IMR-90 (cell line): Measurements from ENCODE around the gene CAMK2D. TPM values are rescaled to one million over a fixed set of nuclear protein-coding genes. Genes with fewer than 3 reads are reported as not detected.

Experiments
- ATAC-seq: fragments of 200-7000 bp; cut with Tn5 transposase; 2 replicates; pipeline ENCODE4 v1.9.1; 2020; ENCODE audit warnings: low read depth, mild to moderate bottlenecking, moderate library complexity
- BruUV-seq: library from RNA; stranded (reverse); fragments of 400-500 nt; replicated peaks from 2 replicates; lab custom pipeline; 2021; lab: Mats Ljungman, UMichigan
- CTCF ChIA-PET: fragments of 300-600 bp; formaldehyde crosslinking; extraction: SDS; loops from one replicate; lab custom pipeline; 2021; ENCODE audit warnings: antibody characterized with exemption; lab: Yijun Ruan, JAX
- POLR2A ChIA-PET: fragments of 300-600 bp; sonication (Branson Sonifier 250); formaldehyde crosslinking; loops from one replicate; lab custom pipeline; 2022; ENCODE audit warnings: antibody characterized with exemption; ENCODE audit not compliant: unreplicated experiment; lab: Charles Lee
- DNase-seq: peaks from one replicate; pipeline ENCODE4 v3.0.0; 2013
- H2AFZ ChIP-seq: replicated peaks from 2 replicates; pipeline ENCODE3; 2013; ENCODE audit warnings: low read length, mild to moderate bottlenecking; ENCODE audit not compliant: poor library complexity
- H2AK5ac ChIP-seq: 2 replicates; pipeline ENCODE4 v1.6.1; 2013; ENCODE audit warnings: low read depth, low read length, inconsistent platforms
- H2AK9ac ChIP-seq: replicated peaks from 2 replicates; pipeline ENCODE3; 2013; ENCODE audit warnings: mild to moderate bottlenecking, low read depth, low read length, moderate library complexity; ENCODE audit not compliant: poor library complexity
- H2BK120ac ChIP-seq: 2 replicates; pipeline ENCODE4 v1.6.1; 2013; ENCODE audit warnings: low read depth, low read length, inconsistent platforms
- H2BK15ac ChIP-seq: 3 replicates; pipeline ENCODE4 v1.6.1; 2013; ENCODE audit warnings: low read depth, low read length, inconsistent platforms
- H2BK20ac ChIP-seq: 2 replicates; pipeline ENCODE4 v1.6.1; 2013; ENCODE audit warnings: low read depth, mild to moderate bottlenecking, inconsistent platforms, low read length, moderate library complexity
- H2BK5ac ChIP-seq: 2 replicates; pipeline ENCODE4 v1.6.1; 2013; ENCODE audit warnings: mild to moderate bottlenecking, low read depth, low read length, inconsistent platforms; ENCODE audit not compliant: poor library complexity, severe bottlenecking
- H3K14ac ChIP-seq: replicated peaks from 2 replicates; pipeline ENCODE4 v1.6.1; 2013; ENCODE audit warnings: low read depth, low read length, inconsistent platforms
- H3K18ac ChIP-seq: 2 replicates; pipeline ENCODE4 v1.6.1; 2013; ENCODE audit warnings: low read depth, low read length, control low read depth
- H3K23ac ChIP-seq: 2 replicates; pipeline ENCODE4 v1.6.1; 2013; ENCODE audit warnings: low read depth, low read length, inconsistent platforms
- H3K27ac ChIP-seq: 2 replicates; pipeline ENCODE4 v1.5.1; 2013; ENCODE audit warnings: mild to moderate bottlenecking, control low read depth, low read length; ENCODE audit not compliant: insufficient read depth
- H3K27me3 ChIP-seq: 2 replicates; pipeline ENCODE4 v1.6.1; 2013; ENCODE audit warnings: low read length; ENCODE audit not compliant: control insufficient read depth, insufficient read depth
- H3K36me3 ChIP-seq: 2 replicates; pipeline ENCODE4 v1.6.1; 2013; ENCODE audit warnings: low read length, mixed read lengths; ENCODE audit not compliant: control insufficient read depth, insufficient read depth
- H3K4ac ChIP-seq: 2 replicates; pipeline ENCODE4 v1.6.1; 2013; ENCODE audit warnings: low read depth, low read length, inconsistent platforms
- H3K4me1 ChIP-seq: 2 replicates; pipeline ENCODE4 v1.6.1; 2013; ENCODE audit warnings: low read length, mixed read lengths; ENCODE audit not compliant: control insufficient read depth, insufficient read depth
- H3K4me2 ChIP-seq: 2 replicates; pipeline ENCODE4 v1.6.1; 2013; ENCODE audit warnings: low read depth, mild to moderate bottlenecking, control low read depth, low read length, moderate library complexity
- H3K4me3 ChIP-seq: 2 replicates; pipeline ENCODE4 v1.5.1; 2013; ENCODE audit warnings: low read depth, mild to moderate bottlenecking, control low read depth, low read length, moderate library complexity; ENCODE audit not compliant: insufficient read depth
- H3K56ac ChIP-seq: 2 replicates; pipeline ENCODE4 v1.6.1; 2013; ENCODE audit warnings: low read length, inconsistent platforms; ENCODE audit not compliant: insufficient read depth; ENCODE audit errors: extremely low read depth
- H3K79me1 ChIP-seq, 2 experiments: 2 replicates each; pipeline ENCODE4 v1.6.1; 2013; ENCODE audit warnings: low read length in 2 of 2, inconsistent platforms in 1 of 2, low read depth in 1 of 2
- H3K9ac ChIP-seq: 2 replicates; pipeline ENCODE4 v1.6.1; 2013; ENCODE audit warnings: low read depth, low read length, control low read depth
- H3K9me1 ChIP-seq: 2 replicates; pipeline ENCODE4 v1.6.1; 2013; ENCODE audit warnings: low read length, inconsistent platforms; ENCODE audit not compliant: insufficient read depth
- H3K9me3 ChIP-seq: 2 replicates; pipeline ENCODE4 v1.6.1; 2013; ENCODE audit warnings: low read length; ENCODE audit not compliant: control insufficient read depth, insufficient read depth
- H4K20me1 ChIP-seq: 2 replicates; pipeline ENCODE4 v1.6.1; 2013; ENCODE audit warnings: low read length, inconsistent platforms; ENCODE audit not compliant: insufficient read depth
- H4K5ac ChIP-seq: 2 replicates; pipeline ENCODE4 v1.6.1; 2013; ENCODE audit warnings: mild to moderate bottlenecking, low read depth, low read length, control low read depth
- H4K8ac ChIP-seq, 2 experiments: 2 replicates each; pipeline ENCODE4 v1.6.1; 2013; ENCODE audit warnings: low read depth in 2 of 2, low read length in 2 of 2, control low read depth in 1 of 2, inconsistent platforms in 1 of 2
- H4K91ac ChIP-seq: 2 replicates; pipeline ENCODE4 v1.6.1; 2013; ENCODE audit warnings: low read depth, low read length, inconsistent platforms; ENCODE audit not compliant: insufficient read depth
- CEBPB ChIP-seq: IDR thresholded peaks from 2 replicates; pipeline ENCODE4 v1.6.1; 2012; ENCODE audit warnings: low read depth, low read length, improper control_type of control experiment
- FOS ChIP-seq: fragments of 150-350 bp; IDR thresholded peaks from 2 replicates; pipeline ENCODE4 v1.6.1; 2016; ENCODE audit warnings: low read depth, low read length
- MAFK ChIP-seq: IDR thresholded peaks from 2 replicates; pipeline ENCODE4 v1.6.1; 2012; ENCODE audit warnings: low read depth, low read length, improper control_type of control experiment
- MAZ ChIP-seq: IDR thresholded peaks from 2 replicates; pipeline ENCODE4 v1.6.1; 2012; ENCODE audit warnings: low read depth, mild to moderate bottlenecking, low read length, improper control_type of control experiment, moderate library complexity, borderline replicate concordance
- POLR2A ChIP-seq: IDR thresholded peaks from 2 replicates; pipeline ENCODE4 v1.6.1; 2012; ENCODE audit warnings: mild to moderate bottlenecking, low read depth, low read length
- RAD21 ChIP-seq: IDR thresholded peaks from 2 replicates; pipeline ENCODE4 v1.6.1; 2012; ENCODE audit warnings: low read length, improper control_type of control experiment
- RFX5 ChIP-seq: IDR thresholded peaks from 2 replicates; pipeline ENCODE4 v1.8.0; 2012; ENCODE audit warnings: low read depth, mild to moderate bottlenecking, low read length, moderate library complexity
- dilution Hi-C: fragments of 300-500 bp; cut with HindIII; formaldehyde crosslinking; loops from one replicate; pipeline ENCODE4 v1.14.3; 2018; ENCODE audit warnings: low sequenced_read_pairs; ENCODE audit not compliant: unreplicated experiment
- in situ Hi-C: fragments of 300-500 bp; cut with MboI; formaldehyde crosslinking; loops from 3 replicates; pipeline ENCODE4 v1.14.3; 2019; ENCODE audit warnings: low sequenced_read_pairs, inconsistent platforms, mixed read lengths
- intact Hi-C: fragments of 100-400 bp; cut with micrococcal nuclease; formaldehyde crosslinking; loops from 2 replicates; pipeline ENCODE4 v1.10.0; 2022
- polyA plus RNA-seq, 3 experiments: library from polyadenylated mRNA; depleted of rRNA; stranded (reverse); fragments of >200 nt; gene quantifications; 2 replicates each; pipeline ENCODE4 v1.2.3, GENCODE V29; 2012; ENCODE audit warnings: low replicate concordance in 1 of 3
- total RNA-seq: library from RNA; depleted of rRNA; stranded (reverse); fragments of >200 nt; gene quantifications from 2 replicates; pipeline ENCODE4 v1.2.3, GENCODE V29; 2012
- TF ChIP-seq, protein P1 (sequence below): fragments of 150-350 bp; IDR thresholded peaks from 2 replicates; pipeline ENCODE4 v1.6.1; 2017; ENCODE audit warnings: mild to moderate bottlenecking, antibody characterized with exemption, low read length, low read depth

Gene CAMK2D
- total and polyA plus RNA-seq, 2 of the 4 experiments (the other 2 are of a cell fraction), result 44.6 to 156 TPM

GRCh38 chr4:113560579-113560978 lies 201.0 kb downstream of the CAMK2D start:
- peak overlapping the region; percentile 84 for H2BK5ac ChIP-seq
- intact Hi-C loops, result no loop called here

More at GRCh38 chr4:113560579-113560978, 201.0 kb downstream of the CAMK2D start:
- Histone ChIP-seq H2BK120ac (peak overlapping the region; percentile 77; the same call in 1 of the 2 replicates), H2BK20ac (peak overlapping the region; percentile 48; the same call in 1 of the 2 replicates), H3K9me1 (peaks cover 2% of the 10 kb centered on the region), H3K14ac (peak overlapping the region; percentile 79; the same call in 1 of the 2 replicates), H4K8ac (peak overlapping the region in 1 of 2 experiments; percentile 76; a peak in 2 of 4 replicates), H3K79me1 (peaks cover 23 to 43% of the 10 kb centered on the region in 2 experiments), H4K91ac (peak overlapping the region; percentile 63; the same call in 1 of the 2 replicates), H3K36me3 (no peaks in the 10 kb centered on the region; the same call in 1 of the 2 replicates), H2AK9ac (no peak overlapping the region), H3K9me3 (no peaks in the 10 kb centered on the region), H2AFZ (no peak overlapping the region), H4K5ac (peak overlapping the region; percentile 90; the same call in 1 of the 2 replicates), H2AK5ac (peak overlapping the region; percentile 37; the same call in 1 of the 2 replicates), H3K56ac (no peak overlapping the region), H3K4ac (peak overlapping the region; percentile 65; the same call in 1 of the 2 replicates), H4K20me1 (peaks cover 3% of the 10 kb centered on the region; the same call in 1 of the 2 replicates), H2BK15ac (no peak overlapping the region; the same call in 2 of the 3 replicates), H3K27me3 (no peaks in the 10 kb centered on the region), H3K23ac (peak overlapping the region; percentile 14; the same call in 1 of the 2 replicates), H3K9ac (no peak overlapping the region), H3K4me3 (no peak overlapping the region), H3K18ac (peak overlapping the region; percentile 93), H3K4me1 (peaks cover 5% of the 10 kb centered on the region), H3K27ac (no peak overlapping the region), H3K4me2 (no peak overlapping the region)
- ChIA-PET CTCF (interaction anchor here (1.8 kb wide), 1 partner anchor 13 kb away, joined by 5 read pairs; no protein-coding TSS in a partner anchor), POLR2A (no interaction called here)
- no peak for DNase-seq
- in situ Hi-C loops (no loop called here), dilution Hi-C loops (no loop called here)
- ATAC-seq, result peak; percentile 53
- no peak for TF ChIP-seq FOS
- TF ChIP-seq CEBPB, result no peak
- TF ChIP-seq MAFK, result no peak
- TF ChIP-seq POLR2A, result no peak
- no peak for TF ChIP-seq RAD21
- no peak for TF ChIP-seq MAZ
- TF ChIP-seq RFX5, result no peak
- TF ChIP-seq, protein P1, sequence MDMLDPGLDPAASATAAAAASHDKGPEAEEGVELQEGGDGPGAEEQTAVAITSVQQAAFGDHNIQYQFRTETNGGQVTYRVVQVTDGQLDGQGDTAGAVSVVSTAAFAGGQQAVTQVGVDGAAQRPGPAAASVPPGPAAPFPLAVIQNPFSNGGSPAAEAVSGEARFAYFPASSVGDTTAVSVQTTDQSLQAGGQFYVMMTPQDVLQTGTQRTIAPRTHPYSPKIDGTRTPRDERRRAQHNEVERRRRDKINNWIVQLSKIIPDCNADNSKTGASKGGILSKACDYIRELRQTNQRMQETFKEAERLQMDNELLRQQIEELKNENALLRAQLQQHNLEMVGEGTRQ, result no peak
- BruUV-seq, result no TSS peak
